B cell (primary cell): ENCODE results near the gene NCLN. TPM values are rescaled to one million over a fixed set of nuclear protein-coding genes. Genes with fewer than 3 reads are reported as not detected.

Experiments
- ATAC-seq: fragments of 200-7000 bp; cut with Tn5 transposase; one replicate; pipeline ENCODE4 v1.10.0; 2021; ENCODE audit warnings: low read depth, mild to moderate bottlenecking, moderate number of reproducible peaks, moderate library complexity
- CTCF ChIA-PET: fragments of 350-600 bp; sonication (Branson Sonifier 250); formaldehyde crosslinking; loops from one replicate; lab custom pipeline; 2021; ENCODE audit warnings: antibody characterized with exemption, inconsistent platforms; lab: Charles Lee
- POLR2A ChIA-PET: fragments of 350-600 bp; sonication (Branson Sonifier 250); formaldehyde crosslinking; loops from one replicate; lab custom pipeline; 2021; ENCODE audit warnings: antibody characterized with exemption; lab: Charles Lee
- DNase-seq: peaks from one replicate; pipeline ENCODE4 v3.0.0; 2013
- H2AFZ ChIP-seq: 2 replicates; pipeline ENCODE4 v1.6.1; 2012; ENCODE audit warnings: mild to moderate bottlenecking, low read depth, low read length; ENCODE audit not compliant: insufficient read depth, poor library complexity, severe bottlenecking
- H3K27ac ChIP-seq, 2 donors: 1 replicate in 1 of 2; 2 replicates in 1 of 2; pipeline ENCODE4 v1.5.1; 2012 to 2013; ENCODE audit warnings: low read length in 2 of 2, mild to moderate bottlenecking in 2 of 2, moderate library complexity in 1 of 2
- H3K27me3 ChIP-seq, 4 experiments: fragments of 200-600 bp in 1 of 4; sonication (generic) in 1 of 4; replicated peaks in 1 of 4; 1 replicate in 2 of 4; 2 replicates in 2 of 4; pipeline versions ENCODE4 v1.6.1 to v1.7.0; 2013 to 2016; ENCODE audit warnings: low read length in 3 of 4, mild to moderate bottlenecking in 2 of 4, mixed read lengths in 1 of 4, moderate library complexity in 1 of 4; ENCODE audit not compliant: insufficient read depth in 4 of 4, control insufficient read depth in 3 of 4; ENCODE audit errors: control extremely low read depth in 1 of 4
- H3K36me3 ChIP-seq, 2 experiments: replicated peaks in 1 of 2; 1 replicate in 1 of 2; 2 replicates in 1 of 2; pipeline versions ENCODE4 v1.6.1 to v1.7.1; 2013; ENCODE audit warnings: low read length in 1 of 2; ENCODE audit not compliant: insufficient read depth in 2 of 2, control insufficient read depth in 1 of 2; ENCODE audit errors: control extremely low read depth in 1 of 2, extremely low read depth in 1 of 2
- H3K4me1 ChIP-seq, 2 donors: fragments of 200-600 bp in 1 of 2; sonication (generic) in 1 of 2; 1 replicate in 1 of 2; 2 replicates in 1 of 2; pipeline versions ENCODE4 v1.5.1 to v1.6.1; 2013 to 2017; ENCODE audit warnings: low read length in 2 of 2; ENCODE audit not compliant: control insufficient read depth in 2 of 2, insufficient read depth in 2 of 2
- H3K4me2 ChIP-seq: replicated peaks from 2 replicates; pipeline ENCODE3; 2012; ENCODE audit warnings: mild to moderate bottlenecking, low read depth, low read length; ENCODE audit not compliant: poor library complexity, severe bottlenecking
- H3K4me3 ChIP-seq, 5 experiments: fragments of 200-600 bp in 1 of 5; sonication (generic) in 1 of 5; 1 replicate in 3 of 5; 2 replicates in 2 of 5; pipeline versions ENCODE4 v1.5.1 to v1.7.0; 2011 to 2016; ENCODE audit warnings: low read length in 4 of 5, mild to moderate bottlenecking in 4 of 5, low read depth in 2 of 5, control low read depth in 1 of 5, moderate library complexity in 1 of 5; ENCODE audit not compliant: insufficient read depth in 1 of 5; ENCODE audit errors: control extremely low read depth in 1 of 5, extremely low read depth in 1 of 5
- H3K79me2 ChIP-seq: fragments of 200-600 bp; sonication (generic); one replicate; pipeline ENCODE4 v1.6.0; 2016; ENCODE audit warnings: low read length; ENCODE audit not compliant: control insufficient read depth, insufficient read depth
- H3K9ac ChIP-seq: fragments of 200-600 bp; sonication (generic); 2 replicates; pipeline ENCODE4 v1.6.1; 2017; ENCODE audit warnings: mild to moderate bottlenecking, low read length, moderate library complexity
- H3K9me3 ChIP-seq, 3 donors: one replicate each; pipeline versions ENCODE4 v1.6.1 to v1.7.1; 2013; ENCODE audit warnings: low read length in 2 of 3; ENCODE audit not compliant: control insufficient read depth in 2 of 3, insufficient read depth in 1 of 3; ENCODE audit errors: control extremely low read depth in 1 of 3
- H4K20me1 ChIP-seq: 2 replicates; pipeline ENCODE4 v1.6.0; 2012; ENCODE audit warnings: mild to moderate bottlenecking, low read length; ENCODE audit not compliant: insufficient read depth, control insufficient read depth, poor library complexity, severe bottlenecking
- H3K27ac Mint-ChIP-seq: one replicate; pipeline ENCODE4 v1.8.0; 2021; ENCODE audit warnings: mixed read lengths
- H3K27me3 Mint-ChIP-seq: one replicate; pipeline ENCODE4 v1.8.0; 2021; ENCODE audit warnings: mixed read lengths
- H3K4me1 Mint-ChIP-seq: one replicate; pipeline ENCODE4 v1.8.0; 2021; ENCODE audit warnings: mixed read lengths
- H3K4me3 Mint-ChIP-seq: one replicate; pipeline ENCODE4 v1.8.0; 2021; ENCODE audit warnings: mixed read lengths
- H3K9me3 Mint-ChIP-seq: one replicate; pipeline ENCODE4 v1.8.0; 2022; ENCODE audit warnings: mixed read lengths; ENCODE audit not compliant: insufficient read depth
- CTCF ChIP-seq: fragments of 200-600 bp; IDR thresholded peaks from one replicate; pipeline ENCODE4 v1.8.0; 2022; ENCODE audit warnings: antibody characterized with exemption, mild to moderate bottlenecking
- EZH2 ChIP-seq: IDR thresholded peaks from 2 replicates; pipeline ENCODE4 v1.6.1; 2012; ENCODE audit warnings: borderline replicate concordance, low read depth, mild to moderate bottlenecking, moderate library complexity, low read length; ENCODE audit not compliant: insufficient read depth, poor library complexity, severe bottlenecking
- WGBS: methylation state at CpG from one replicate; pipeline ENCODE4 v1.1.5; 2013; ENCODE audit warnings: missing lambda C conversion rate; ENCODE audit not compliant: insufficient coverage; 5-methylcytosine and 5-hydroxymethylcytosine counted together
- intact Hi-C: fragments of 100-400 bp; cut with micrococcal nuclease; formaldehyde crosslinking; loops from one replicate; pipeline ENCODE4 v1.10.0; 2022
- polyA plus RNA-seq: library from polyadenylated mRNA; depleted of rRNA; stranded (reverse); fragments of >200 nt; gene quantifications from 2 replicates; pipeline ENCODE4 v1.2.3, GENCODE V29; 2012
- total RNA-seq, 2 donors: library from RNA; stranded (reverse); fragments of 120-200 nt in 1 of 2; gene quantifications; 1 replicate in 1 of 2; 2 replicates in 1 of 2; pipeline versions ENCODE4 v1.2.3 to v1.2.4, GENCODE V29; 2013 to 2022

NCLN gene
- total and polyA plus RNA-seq, 2 donors (not counting 1 experiment from before 2014, with no cell fraction given) = 55.0 to 82.0 TPM

DNA sequence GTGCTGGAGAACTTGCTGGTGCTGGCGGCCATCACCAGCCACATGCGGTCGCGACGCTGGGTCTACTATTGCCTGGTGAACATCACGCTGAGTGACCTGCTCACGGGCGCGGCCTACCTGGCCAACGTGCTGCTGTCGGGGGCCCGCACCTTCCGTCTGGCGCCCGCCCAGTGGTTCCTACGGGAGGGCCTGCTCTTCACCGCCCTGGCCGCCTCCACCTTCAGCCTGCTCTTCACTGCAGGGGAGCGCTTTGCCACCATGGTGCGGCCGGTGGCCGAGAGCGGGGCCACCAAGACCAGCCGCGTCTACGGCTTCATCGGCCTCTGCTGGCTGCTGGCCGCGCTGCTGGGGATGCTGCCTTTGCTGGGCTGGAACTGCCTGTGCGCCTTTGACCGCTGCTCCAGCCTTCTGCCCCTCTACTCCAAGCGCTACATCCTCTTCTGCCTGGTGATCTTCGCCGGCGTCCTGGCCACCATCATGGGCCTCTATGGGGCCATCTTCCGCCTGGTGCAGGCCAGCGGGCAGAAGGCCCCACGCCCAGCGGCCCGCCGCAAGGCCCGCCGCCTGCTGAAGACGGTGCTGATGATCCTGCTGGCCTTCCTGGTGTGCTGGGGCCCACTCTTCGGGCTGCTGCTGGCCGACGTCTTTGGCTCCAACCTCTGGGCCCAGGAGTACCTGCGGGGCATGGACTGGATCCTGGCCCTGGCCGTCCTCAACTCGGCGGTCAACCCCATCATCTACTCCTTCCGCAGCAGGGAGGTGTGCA, 6.6 kb upstream of the NCLN start:
- no peak for DNase-seq
- WGBS = 0% methylated on average over 52 of the region's 52 CpGs
- H4K20me1 ChIP-seq = peaks cover 56% of the 10 kb centered on the region
- POLR2A ChIA-PET = no interaction called here
- H3K27ac ChIP-seq = peak overlapping the region; percentile 80 to 94
- peaks cover 0 to 27% (median 11%) of the 10 kb centered on the region in 3 donors for H3K9me3 ChIP-seq
- Mint-ChIP-seq H3K4me3 (peak overlapping the region; percentile 98), H3K27ac (peak overlapping the region; percentile 96), H3K9me3 (no peaks in the 10 kb centered on the region), H3K27me3 (no peaks in the 10 kb centered on the region), H3K4me1 (peaks cover 44% of the 10 kb centered on the region)
- peak overlapping the region; percentile 98 for H3K4me2 ChIP-seq
- H3K9ac ChIP-seq = peak overlapping the region; percentile 77
- CTCF ChIA-PET = interaction anchor here (1.0 kb wide), 1 partner anchor 9 kb away, joined by 3 read pairs; no protein-coding TSS in a partner anchor
- TF ChIP-seq CTCF (no peak), EZH2 (no peak)
- ATAC-seq = peak; percentile 11
- peak overlapping the region; percentile 50 for H2AFZ ChIP-seq
- no peaks in the 10 kb centered on the region for H3K27me3 ChIP-seq
- peaks cover 41 to 62% of the 10 kb centered on the region in 2 donors for H3K4me1 ChIP-seq
- H3K79me2 ChIP-seq = peaks cover 62% of the 10 kb centered on the region
- intact Hi-C loops = loop anchor here (1.0 to 10.0 kb wide), 2 partner anchors 31 to 886 kb away; partner anchors contain the start of gene ZBTB7A
- peaks cover 0 to 33% of the 10 kb centered on the region in 2 experiments for H3K36me3 ChIP-seq
- H3K4me3 ChIP-seq = peak overlapping the region; percentile 84 to 99 (median 91)
